GM13976 (cell line): ENCODE measurements around the gene ACTR5.

Source experiments
- DNase-seq: peaks from one replicate; pipeline ENCODE4 v3.0.0; 2012; ENCODE audit warnings: low spot score
- in situ Hi-C: fragments of 300-500 bp; cut with MboI; formaldehyde crosslinking; loops from one replicate; pipeline ENCODE4 v1.12.0; 2022; ENCODE audit warnings: low sequenced_read_pairs, mixed read lengths, inconsistent platforms; ENCODE audit not compliant: unreplicated experiment
- TF ChIP-seq, protein P1 (sequence below): IDR thresholded peaks from 2 replicates; pipeline ENCODE4 v1.5.1; 2012; ENCODE audit warnings: borderline replicate concordance, mild to moderate bottlenecking; ENCODE audit not compliant: insufficient read depth; ENCODE audit errors: extremely low read depth, missing control alignments, control extremely low read depth

ACTR5 gene

DNA sequence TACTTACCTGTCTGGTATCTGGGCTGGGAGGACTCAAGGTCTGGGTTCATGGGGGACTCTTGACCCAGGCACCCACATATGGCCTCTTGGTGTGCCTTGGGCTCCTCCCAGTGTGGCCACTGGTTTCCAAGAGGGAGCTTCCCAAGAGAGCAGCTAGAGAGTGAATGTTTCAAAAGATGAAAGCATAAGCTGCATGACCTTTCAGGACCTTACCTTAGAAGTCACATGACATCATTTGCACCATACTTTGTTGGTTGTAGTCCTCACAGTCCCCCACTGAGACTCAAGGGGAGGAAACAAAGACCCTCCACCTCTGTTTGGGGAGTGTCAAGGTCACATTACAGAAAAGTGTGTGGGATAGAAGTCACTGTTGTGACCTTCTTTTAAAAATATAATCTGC, 13.9 kb downstream of the ACTR5 start:
- DNase-seq, result no peak
- TF ChIP-seq, protein P1, sequence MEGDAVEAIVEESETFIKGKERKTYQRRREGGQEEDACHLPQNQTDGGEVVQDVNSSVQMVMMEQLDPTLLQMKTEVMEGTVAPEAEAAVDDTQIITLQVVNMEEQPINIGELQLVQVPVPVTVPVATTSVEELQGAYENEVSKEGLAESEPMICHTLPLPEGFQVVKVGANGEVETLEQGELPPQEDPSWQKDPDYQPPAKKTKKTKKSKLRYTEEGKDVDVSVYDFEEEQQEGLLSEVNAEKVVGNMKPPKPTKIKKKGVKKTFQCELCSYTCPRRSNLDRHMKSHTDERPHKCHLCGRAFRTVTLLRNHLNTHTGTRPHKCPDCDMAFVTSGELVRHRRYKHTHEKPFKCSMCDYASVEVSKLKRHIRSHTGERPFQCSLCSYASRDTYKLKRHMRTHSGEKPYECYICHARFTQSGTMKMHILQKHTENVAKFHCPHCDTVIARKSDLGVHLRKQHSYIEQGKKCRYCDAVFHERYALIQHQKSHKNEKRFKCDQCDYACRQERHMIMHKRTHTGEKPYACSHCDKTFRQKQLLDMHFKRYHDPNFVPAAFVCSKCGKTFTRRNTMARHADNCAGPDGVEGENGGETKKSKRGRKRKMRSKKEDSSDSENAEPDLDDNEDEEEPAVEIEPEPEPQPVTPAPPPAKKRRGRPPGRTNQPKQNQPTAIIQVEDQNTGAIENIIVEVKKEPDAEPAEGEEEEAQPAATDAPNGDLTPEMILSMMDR, result no peak
- in situ Hi-C loops, result no loop called here

DNA sequence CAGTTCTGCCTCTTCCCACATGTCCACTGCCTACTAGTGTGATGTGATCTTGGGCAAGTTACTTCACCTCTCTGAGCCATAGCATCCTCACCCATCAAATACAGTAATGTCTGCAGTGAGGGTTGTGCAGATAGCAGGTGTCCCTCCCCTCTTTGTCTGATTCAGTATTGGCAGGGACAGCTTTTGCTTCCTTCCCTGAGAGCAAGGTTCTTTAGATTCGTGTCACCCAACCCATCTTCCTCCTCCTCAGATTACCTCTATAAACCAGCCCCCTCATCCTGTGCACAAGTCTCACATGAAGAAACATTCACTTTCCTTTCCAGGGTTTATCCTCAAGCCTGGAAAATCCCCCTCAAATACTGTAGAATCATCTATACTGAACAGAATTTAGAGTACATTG, 15.4 kb downstream of the ACTR5 start:
- no peak for DNase-seq
- TF ChIP-seq, protein P1, result no peak
- in situ Hi-C loops, result no loop called here

DNA sequence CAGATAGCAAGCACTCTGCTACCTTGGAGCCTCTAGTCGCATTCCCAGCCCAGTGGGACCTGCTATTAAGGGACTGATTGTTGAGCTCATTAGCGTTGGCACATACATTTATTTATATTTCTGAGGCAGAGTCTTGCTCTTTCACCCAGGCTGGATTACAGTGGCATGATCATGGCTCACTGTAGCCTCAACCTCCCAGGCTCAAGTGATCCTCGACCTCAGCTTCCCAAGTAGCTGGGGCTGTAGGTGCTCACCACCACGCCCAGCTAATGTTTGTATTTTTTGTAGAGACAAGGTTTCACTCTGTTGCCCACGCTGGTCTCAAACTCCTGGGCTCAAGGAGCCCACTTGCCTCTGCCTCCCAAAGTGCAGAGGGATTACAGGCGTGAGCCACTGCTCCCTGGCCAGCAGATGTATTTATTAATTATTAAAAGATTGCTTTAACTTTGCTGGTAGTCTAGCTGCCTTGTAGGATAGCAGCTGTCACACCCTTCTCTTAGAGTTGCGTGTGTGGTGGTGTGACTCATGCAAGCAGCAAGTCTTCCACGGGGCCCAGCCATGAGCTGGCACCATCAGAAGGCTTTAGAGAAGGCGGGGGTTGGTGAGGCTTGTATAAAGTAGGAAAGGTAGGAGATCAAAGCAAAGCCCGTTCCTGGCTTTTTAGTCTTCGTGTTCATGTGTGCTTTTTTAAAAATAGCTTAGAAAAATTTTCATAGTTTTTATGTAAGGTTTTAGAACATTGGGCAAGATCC, 16.5 kb downstream of the ACTR5 start:
- DNase-seq, result no peak
- in situ Hi-C loops, result no loop called here
- TF ChIP-seq, protein P1, result no peak

DNA sequence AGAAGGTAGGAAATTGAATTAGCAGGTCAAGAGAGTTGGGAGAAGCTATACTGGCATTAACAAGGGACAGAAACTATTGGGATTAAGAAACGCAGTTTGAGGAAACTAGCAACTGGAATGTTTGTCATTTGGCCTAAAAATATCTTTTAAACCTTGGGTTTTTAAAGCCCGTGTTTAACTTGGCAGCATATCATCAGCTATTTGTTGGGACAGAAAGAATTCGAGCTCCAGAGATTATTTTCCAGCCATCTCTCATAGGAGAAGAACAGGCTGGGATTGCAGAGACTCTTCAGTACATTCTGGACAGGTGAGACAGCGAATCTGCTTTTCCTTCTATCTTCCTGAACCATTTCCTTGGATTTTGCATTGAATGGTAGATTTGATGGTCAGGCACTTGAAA, 17.8 kb downstream of the ACTR5 start:
- no peak for DNase-seq
- in situ Hi-C loops, result no loop called here
- TF ChIP-seq, protein P1, result no peak

DNA sequence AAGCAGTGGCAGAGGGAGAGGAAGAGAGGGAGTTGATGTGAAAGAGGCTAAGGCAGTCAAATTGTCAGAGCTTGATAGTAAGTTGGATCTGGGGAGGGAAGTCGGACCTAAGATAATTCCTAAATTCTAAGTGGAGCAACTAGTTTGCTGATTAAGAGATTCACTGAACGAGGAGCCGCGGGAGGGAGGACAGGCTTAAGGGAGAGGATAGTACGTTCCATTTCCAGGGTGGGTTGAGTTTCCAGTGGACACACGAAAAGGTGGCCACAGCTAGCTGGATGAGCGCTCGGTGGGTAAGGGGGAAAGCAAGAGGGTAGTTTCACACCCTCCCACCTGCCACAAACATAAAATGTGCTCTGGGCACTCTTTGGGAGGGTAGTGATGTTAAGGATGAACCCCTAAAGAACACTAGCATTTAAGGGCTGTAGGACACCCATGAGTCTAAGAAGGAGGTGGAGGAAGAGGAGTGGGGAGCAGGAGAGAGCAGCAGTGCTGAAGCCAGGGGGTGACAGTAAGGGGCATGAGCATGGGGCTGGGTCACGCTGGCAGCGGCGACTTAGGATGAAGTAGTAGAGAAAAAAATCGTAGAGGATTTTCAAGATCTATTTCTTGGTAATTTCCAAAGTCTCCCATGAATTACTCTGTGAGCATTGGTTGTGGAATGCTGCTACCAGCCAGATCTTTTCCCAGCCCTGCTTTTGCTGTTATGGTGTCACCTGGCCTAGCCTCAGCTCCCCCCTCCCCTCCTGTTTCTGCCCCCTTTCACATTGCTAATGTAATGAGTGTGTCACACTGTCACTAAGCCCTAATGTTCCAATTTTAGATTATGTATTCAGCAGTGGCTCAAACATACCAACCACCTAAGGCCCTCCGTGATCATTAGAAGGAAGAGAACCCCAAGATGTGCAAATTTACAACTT, 21.4 kb downstream of the ACTR5 start:
- in situ Hi-C loops, result no loop called here
- TF ChIP-seq, protein P1, result no peak

DNA sequence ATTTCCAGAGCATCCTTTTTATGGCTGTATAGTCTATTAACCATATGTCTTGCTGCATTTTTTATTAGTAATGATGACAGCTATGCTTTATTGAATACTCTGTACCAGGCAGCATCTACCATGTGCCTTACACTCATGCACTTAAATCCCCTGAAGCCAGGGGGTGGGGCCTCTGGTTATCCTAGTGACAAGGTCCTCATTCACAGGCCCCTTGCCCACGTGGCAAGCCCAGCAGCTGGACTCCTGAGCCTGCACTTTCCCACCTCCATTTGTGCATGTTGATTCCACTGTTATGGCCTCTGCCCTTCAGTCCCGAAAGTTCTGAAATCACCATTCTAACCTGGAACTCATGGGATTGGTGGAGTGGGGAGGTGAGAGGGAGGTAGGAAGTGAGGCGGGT, 22.3 kb downstream of the ACTR5 start:
- in situ Hi-C loops, result no loop called here
- TF ChIP-seq, protein P1, result no peak
- DNase-seq, result no peak

More for the DNA sequence above, 21.4 kb downstream of the ACTR5 start:
- DNase-seq, result no peak
